HEK293 (cell line): ENCODE measurements around the gene THAP2.

ENCODE experiments used
- BCL6B ChIP-seq: fragments of 450-650 bp; formaldehyde crosslinking; IDR thresholded peaks from 2 replicates; pipeline ENCODE4 v1.5.1; 2017; ENCODE audit warnings: missing biosample characterization, missing genetic modification characterization
- EGR2 ChIP-seq: fragments of 450-650 bp; formaldehyde crosslinking; IDR thresholded peaks from 2 replicates; pipeline ENCODE4 v1.5.1; 2016; ENCODE audit warnings: low read depth, missing biosample characterization, missing genetic modification characterization
- HIC1 ChIP-seq: fragments of 450-650 bp; formaldehyde crosslinking; IDR thresholded peaks from 2 replicates; pipeline ENCODE4 v1.5.1; 2016; ENCODE audit warnings: missing biosample characterization, missing genetic modification characterization
- KLF16 ChIP-seq: fragments of 450-650 bp; formaldehyde crosslinking; IDR thresholded peaks from 2 replicates; pipeline ENCODE4 v1.5.1; 2017; ENCODE audit warnings: missing biosample characterization, missing genetic modification characterization
- KLF9 ChIP-seq: fragments of 450-650 bp; formaldehyde crosslinking; IDR thresholded peaks from 2 replicates; pipeline ENCODE4 v1.5.1; 2016; ENCODE audit warnings: missing biosample characterization, missing genetic modification characterization, low read depth
- MYNN ChIP-seq: fragments of 450-650 bp; formaldehyde crosslinking; IDR thresholded peaks from 2 replicates; pipeline ENCODE4 v1.5.1; 2016; ENCODE audit warnings: missing biosample characterization, missing genetic modification characterization, borderline replicate concordance
- PATZ1 ChIP-seq: fragments of 450-650 bp; formaldehyde crosslinking; IDR thresholded peaks from 2 replicates; pipeline ENCODE4 v1.5.1; 2016; ENCODE audit warnings: missing biosample characterization, missing genetic modification characterization
- PRDM1 ChIP-seq: fragments of 450-650 bp; formaldehyde crosslinking; IDR thresholded peaks from 2 replicates; pipeline ENCODE4; 2016; ENCODE audit warnings: missing biosample characterization, missing genetic modification characterization
- PRDM4 ChIP-seq: fragments of 450-650 bp; formaldehyde crosslinking; IDR thresholded peaks from 2 replicates; pipeline ENCODE4 v1.5.1; 2017; ENCODE audit warnings: missing biosample characterization, missing genetic modification characterization
- REPIN1 ChIP-seq: fragments of 450-650 bp; formaldehyde crosslinking; IDR thresholded peaks from 2 replicates; pipeline ENCODE4 v1.5.1; 2017; ENCODE audit warnings: missing biosample characterization, missing genetic modification characterization, low read depth
- SP2 ChIP-seq: fragments of 450-650 bp; formaldehyde crosslinking; IDR thresholded peaks from 2 replicates; pipeline ENCODE4 v1.5.1; 2016; ENCODE audit warnings: missing biosample characterization, missing genetic modification characterization
- ZNF112 ChIP-seq: fragments of 450-650 bp; formaldehyde crosslinking; IDR thresholded peaks from 2 replicates; pipeline ENCODE4 v1.5.0; 2017; ENCODE audit warnings: missing biosample characterization, missing genetic modification characterization
- ZNF140 ChIP-seq: fragments of 450-650 bp; formaldehyde crosslinking; IDR thresholded peaks from 2 replicates; pipeline ENCODE4 v1.5.1; 2016; ENCODE audit warnings: missing biosample characterization, missing genetic modification characterization
- ZNF148 ChIP-seq: fragments of 450-650 bp; formaldehyde crosslinking; IDR thresholded peaks from 2 replicates; pipeline ENCODE4 v1.5.0; 2017; ENCODE audit warnings: missing biosample characterization, missing genetic modification characterization, borderline replicate concordance
- ZNF2 ChIP-seq: fragments of 450-650 bp; formaldehyde crosslinking; IDR thresholded peaks from 2 replicates; pipeline ENCODE4 v1.5.1; 2016; ENCODE audit warnings: missing biosample characterization, missing genetic modification characterization
- ZNF214 ChIP-seq: fragments of 450-650 bp; formaldehyde crosslinking; IDR thresholded peaks from 2 replicates; pipeline ENCODE4 v1.5.1; 2017; ENCODE audit warnings: missing biosample characterization, mild to moderate bottlenecking, missing genetic modification characterization, borderline replicate concordance
- ZNF292 ChIP-seq: fragments of 450-650 bp; formaldehyde crosslinking; IDR thresholded peaks from 2 replicates; pipeline ENCODE4 v1.5.1; 2016; ENCODE audit warnings: low read depth, missing biosample characterization, missing genetic modification characterization, borderline replicate concordance
- ZNF341 ChIP-seq: fragments of 450-650 bp; formaldehyde crosslinking; IDR thresholded peaks from 2 replicates; pipeline ENCODE4; 2016; ENCODE audit warnings: low read depth, missing biosample characterization, missing genetic modification characterization
- ZNF362 ChIP-seq: fragments of 450-650 bp; formaldehyde crosslinking; IDR thresholded peaks from 2 replicates; pipeline ENCODE4 v1.5.1; 2016; ENCODE audit warnings: missing biosample characterization, missing genetic modification characterization
- ZNF660 ChIP-seq: fragments of 450-650 bp; IDR thresholded peaks from 2 replicates; pipeline ENCODE4 v1.5.1; 2018; ENCODE audit warnings: missing biosample characterization, mild to moderate bottlenecking, missing genetic modification characterization
- ZNF692 ChIP-seq: fragments of 450-650 bp; formaldehyde crosslinking; IDR thresholded peaks from 2 replicates; pipeline ENCODE4 v1.5.1; 2016; ENCODE audit warnings: missing biosample characterization, missing genetic modification characterization
- ZSCAN23 ChIP-seq: fragments of 450-650 bp; formaldehyde crosslinking; IDR thresholded peaks from 2 replicates; pipeline ENCODE4 v1.5.1; 2016; ENCODE audit warnings: missing biosample characterization, missing genetic modification characterization
- ZSCAN5A ChIP-seq: fragments of 450-650 bp; formaldehyde crosslinking; IDR thresholded peaks from 2 replicates; pipeline ENCODE4 v1.5.1; 2016; ENCODE audit warnings: missing biosample characterization, missing genetic modification characterization

THAP2 gene

GRCh38 chr12:71685914-71686657 lies 22.0 kb downstream of the THAP2 start, which contains the start of gene TMEM19 (continued):
- TF ChIP-seq BCL6B (tag by site-specific recombination) (no peak), ZNF341 (peak; percentile 32; the same call in 1 of the 2 replicates), ZNF148 (tag by site-specific recombination) (no peak), HIC1 (tag by site-specific recombination) (peak; percentile 99), ZSCAN23 (no peak), ZNF362 (tag by site-specific recombination) (no peak), ZNF660 (no peak), ZNF292 (tag by site-specific recombination) (no peak), KLF9 (tag by site-specific recombination) (peak; percentile 89), ZNF214 (no peak), ZNF112 (tag by site-specific recombination) (no peak), PATZ1 (tag by site-specific recombination) (peak; percentile 91), SP2 (tag by site-specific recombination) (peak; percentile 83), ZNF2 (tag by site-specific recombination) (peak; percentile 81; the same call in 1 of the 2 replicates), EGR2 (tag by site-specific recombination) (peak; percentile 87), PRDM4 (0 out of 2 replicates have a peak, but pooled peaks have one; percentile 24), MYNN (tag by site-specific recombination) (no peak; the same call in 1 of the 2 replicates), PRDM1 (tag by site-specific recombination) (no peak), ZNF140 (tag by site-specific recombination) (no peak), ZNF692 (tag by site-specific recombination) (peak; percentile 62; the same call in 1 of the 2 replicates), KLF16 (tag by site-specific recombination) (peak; percentile 59; the same call in 1 of the 2 replicates), ZSCAN5A (no peak), REPIN1 (tag by site-specific recombination) (no peak; the same call in 1 of the 2 replicates)
